GM19438 (cell line): ENCODE measurements around the gene CYB5D1.
"Not testable (repeated sequence)": the region's sequence is repeated elsewhere in the genome, so short reads cannot be mapped to it uniquely, and the experiment has no call there.

ENCODE experiments used
- ATAC-seq: cut with Tn5 transposase; IDR thresholded peaks from one replicate; pipeline ENCODE4 v1.9.1; 2021; ENCODE audit warnings: low read depth; ENCODE audit not compliant: unreplicated experiment

Gene CYB5D1

GRCh38 chr17:7857713-7858521, at the start of gene CYB5D1:
Gene CYB5D1 (plus strand): TSS chr17:7858003. CDS start chr17:7858135, 132 bp downstream.
- ATAC-seq: peak; percentile 31

GRCh38 chr17:7809086-7809790, 48.6 kb upstream of the CYB5D1 start:
- no peak for ATAC-seq

GRCh38 chr17:7809791-7810343, 47.9 kb upstream of the CYB5D1 start:
- ATAC-seq: not testable (repeated sequence)

GRCh38 chr17:7811251-7811650, 46.6 kb upstream of the CYB5D1 start:
- ATAC-seq: no peak

- ATAC-seq: no peak
Observed at GRCh38 chr17:7814969-7815368, 42.8 kb upstream of the CYB5D1 start.

- no peak for ATAC-seq
Observed at GRCh38 chr17:7816926-7817642, 40.7 kb upstream of the CYB5D1 start.

- ATAC-seq: no peak
Observed at GRCh38 chr17:7817643-7817964, 40.2 kb upstream of the CYB5D1 start.

GRCh38 chr17:7818026-7818425, 39.8 kb upstream of the CYB5D1 start:
- ATAC-seq: no peak

- no peak for ATAC-seq
Observed at GRCh38 chr17:7818746-7819645, 38.8 kb upstream of the CYB5D1 start.

- no peak for ATAC-seq
Observed at GRCh38 chr17:7820231-7820630, 37.6 kb upstream of the CYB5D1 start.

GRCh38 chr17:7822126-7822525, 35.7 kb upstream of the CYB5D1 start:
- no peak for ATAC-seq

GRCh38 chr17:7823581-7824001, 34.2 kb upstream of the CYB5D1 start:
- ATAC-seq: no peak

- no peak for ATAC-seq
Observed at GRCh38 chr17:7824021-7824924, 33.5 kb upstream of the CYB5D1 start.

- no peak for ATAC-seq
Observed at GRCh38 chr17:7825206-7825990, 32.4 kb upstream of the CYB5D1 start.

- ATAC-seq: no peak
Observed at GRCh38 chr17:7830616-7831015, 27.2 kb upstream of the CYB5D1 start.

- ATAC-seq: no peak
Observed at GRCh38 chr17:7831233-7831632, 26.6 kb upstream of the CYB5D1 start.

GRCh38 chr17:7832431-7832830, 25.4 kb upstream of the CYB5D1 start:
- ATAC-seq: no peak
